HTR-8/SVneo (cell line): ENCODE results near the gene NNAT.
A peak's percentile ranks its signal among the peaks of the same experiment; 100 is the strongest.

Experiments
- DNase-seq: peaks from one replicate; pipeline ENCODE4 v3.0.0; 2011; ENCODE audit warnings: low spot score, mixed read lengths; ENCODE audit not compliant: insufficient read length
- FAIRE-seq: peaks from 2 replicates; lab custom pipeline; 2011; peaks lifted over from hg19 to GRCh38; lab: Jason Lieb, UNC

Gene NNAT

DNA sequence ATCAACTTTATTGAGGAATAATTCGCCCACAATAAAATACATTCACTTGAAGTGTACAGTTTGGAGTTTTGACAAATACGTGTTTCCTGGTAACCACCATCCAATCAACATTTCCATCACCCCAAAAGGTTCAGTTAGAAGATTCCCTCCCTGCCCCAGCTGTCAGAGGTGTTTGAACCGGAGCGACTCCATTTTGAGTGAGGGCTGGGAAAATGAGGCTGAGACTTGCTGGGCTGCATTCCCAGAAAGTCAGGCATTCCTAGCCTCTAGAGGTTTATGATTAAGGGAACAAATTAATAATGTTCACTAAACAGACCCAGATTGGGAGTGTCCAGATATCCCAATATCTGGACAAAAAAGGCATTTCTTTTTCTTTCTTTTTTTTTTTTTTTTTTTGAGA is 39.6 kb downstream of the NNAT start:
- DNase-seq = no peak
- FAIRE-seq = no peak

DNA sequence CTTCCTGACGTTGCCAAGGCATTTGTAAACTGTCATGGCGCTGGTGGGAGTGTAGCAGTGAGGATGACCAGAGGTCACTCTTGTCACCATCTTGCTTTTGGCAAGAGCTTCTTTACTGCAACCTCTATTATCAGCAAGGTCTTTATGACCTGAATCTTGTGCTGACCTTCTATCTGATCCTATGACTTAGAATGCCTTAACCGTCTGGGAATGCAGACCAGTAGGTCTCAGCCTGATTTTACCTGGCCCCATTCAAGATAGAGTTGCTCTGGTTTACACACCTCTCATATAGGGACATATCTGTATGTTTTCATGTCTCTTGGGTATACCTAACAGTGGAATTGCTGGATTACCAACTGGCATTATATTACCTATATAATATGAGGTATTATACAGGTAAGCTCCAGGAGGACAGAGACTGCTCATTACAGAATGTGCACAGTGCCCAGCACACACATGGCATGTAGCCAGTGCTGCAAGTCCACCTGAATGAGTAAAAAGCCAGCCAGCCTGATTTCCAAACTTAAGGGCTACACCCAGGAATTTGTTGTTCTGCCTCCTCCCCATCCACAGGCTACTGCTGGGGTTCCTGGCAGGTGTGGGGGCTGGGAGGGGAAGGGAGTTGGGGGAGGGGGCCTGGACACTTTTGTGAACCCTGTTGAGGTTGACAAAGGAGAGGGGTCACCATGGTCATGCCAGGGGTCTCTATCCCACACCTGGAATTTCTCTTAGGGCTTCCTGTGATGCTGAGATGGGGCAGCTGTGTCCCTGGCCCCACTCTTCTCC is 41.8 kb downstream of the NNAT start:
- DNase-seq (no peak), FAIRE-seq (peak; percentile 26)

DNA sequence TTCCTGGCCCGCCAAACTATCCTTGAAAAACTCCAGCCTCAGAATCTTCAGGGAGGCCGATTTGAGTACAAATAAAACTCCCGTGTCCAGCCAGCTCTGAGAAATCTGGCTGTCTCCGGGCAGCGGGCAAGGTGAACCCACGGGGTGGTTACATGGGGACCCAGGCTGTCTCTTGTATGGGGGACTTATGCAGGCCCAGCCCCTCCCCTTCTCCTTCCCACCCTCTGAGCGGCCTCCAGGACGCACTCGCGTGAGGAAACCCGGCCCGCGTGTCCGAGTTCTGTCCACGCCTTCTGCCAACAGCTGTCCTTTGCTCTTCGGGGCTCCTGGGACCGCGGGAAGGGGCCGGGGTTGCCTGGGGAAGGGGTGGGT is 43.0 kb downstream of the NNAT start:
- no peak for FAIRE-seq
- no peak for DNase-seq

DNA sequence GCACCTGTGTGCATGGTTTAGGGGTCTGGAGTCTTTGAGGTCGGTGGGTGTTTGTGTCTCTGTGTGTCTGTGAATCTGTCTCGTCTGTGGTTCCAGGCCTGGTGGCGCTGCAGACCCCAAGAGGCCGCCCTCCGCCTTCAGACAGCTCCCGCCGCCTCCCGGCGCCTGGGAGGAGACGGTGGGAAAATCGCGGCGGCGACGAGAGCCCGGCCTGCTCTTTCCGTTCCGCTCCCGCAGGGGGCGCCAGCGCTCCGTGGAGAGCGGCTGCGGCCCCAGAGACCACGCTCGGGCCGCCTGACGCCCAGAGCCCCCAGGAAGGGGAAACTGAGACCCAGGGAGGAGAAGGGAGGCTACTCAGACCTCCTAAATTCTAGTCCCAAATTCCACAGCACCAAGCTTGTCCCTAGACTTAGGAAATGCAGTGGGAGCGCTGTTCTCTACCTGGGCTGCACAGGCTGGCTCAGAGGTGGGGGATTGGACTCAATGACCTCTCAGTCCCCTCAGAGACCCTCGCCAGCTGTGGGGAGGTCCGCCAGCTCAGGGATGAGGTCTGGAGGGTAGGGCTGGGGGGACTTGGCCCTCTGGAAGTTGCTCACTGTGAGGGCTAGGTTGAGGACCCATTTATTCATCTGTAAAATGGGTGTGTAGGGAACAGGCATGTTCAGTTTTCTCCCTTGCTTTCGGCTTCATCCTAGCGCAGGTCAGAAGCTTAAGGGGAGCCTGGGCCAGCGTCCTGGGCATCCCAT is 43.5 kb downstream of the NNAT start:
- DNase-seq (peak; percentile 83), FAIRE-seq (peak; percentile 87)

DNA sequence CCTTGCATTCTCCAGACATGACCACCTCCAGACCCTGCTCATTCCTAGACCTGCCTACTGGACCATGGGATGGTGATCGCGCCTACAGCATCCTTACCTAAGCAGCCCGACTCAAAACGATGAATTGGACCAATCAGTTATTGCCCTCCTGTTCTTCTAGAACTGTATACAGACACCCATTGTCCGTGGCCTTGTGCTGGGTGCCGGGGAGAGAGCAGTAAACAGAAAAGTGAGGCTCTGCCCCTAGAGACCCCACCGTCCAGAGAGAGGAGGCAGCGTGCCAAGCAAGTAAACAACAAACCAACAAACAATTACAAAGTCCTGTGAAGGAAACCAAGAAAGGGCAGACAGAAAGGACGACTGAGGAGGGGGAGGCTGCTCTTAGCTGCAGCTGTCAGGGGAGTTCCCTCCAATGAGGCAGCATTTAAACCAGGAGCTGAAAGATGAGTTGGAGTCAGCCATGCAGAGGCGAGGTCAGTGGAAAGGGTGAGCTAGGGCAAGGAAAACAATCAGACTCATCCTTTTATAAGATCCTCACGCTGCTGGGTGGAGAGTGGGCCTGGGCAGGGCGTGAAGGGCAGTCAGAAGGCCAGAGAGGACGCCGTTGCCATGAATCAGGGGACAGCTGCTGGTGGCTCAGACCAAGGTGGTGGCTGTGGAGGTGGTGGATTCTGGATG is 44.2 kb downstream of the NNAT start:
- FAIRE-seq (peak; percentile 46), DNase-seq (no peak)

DNA sequence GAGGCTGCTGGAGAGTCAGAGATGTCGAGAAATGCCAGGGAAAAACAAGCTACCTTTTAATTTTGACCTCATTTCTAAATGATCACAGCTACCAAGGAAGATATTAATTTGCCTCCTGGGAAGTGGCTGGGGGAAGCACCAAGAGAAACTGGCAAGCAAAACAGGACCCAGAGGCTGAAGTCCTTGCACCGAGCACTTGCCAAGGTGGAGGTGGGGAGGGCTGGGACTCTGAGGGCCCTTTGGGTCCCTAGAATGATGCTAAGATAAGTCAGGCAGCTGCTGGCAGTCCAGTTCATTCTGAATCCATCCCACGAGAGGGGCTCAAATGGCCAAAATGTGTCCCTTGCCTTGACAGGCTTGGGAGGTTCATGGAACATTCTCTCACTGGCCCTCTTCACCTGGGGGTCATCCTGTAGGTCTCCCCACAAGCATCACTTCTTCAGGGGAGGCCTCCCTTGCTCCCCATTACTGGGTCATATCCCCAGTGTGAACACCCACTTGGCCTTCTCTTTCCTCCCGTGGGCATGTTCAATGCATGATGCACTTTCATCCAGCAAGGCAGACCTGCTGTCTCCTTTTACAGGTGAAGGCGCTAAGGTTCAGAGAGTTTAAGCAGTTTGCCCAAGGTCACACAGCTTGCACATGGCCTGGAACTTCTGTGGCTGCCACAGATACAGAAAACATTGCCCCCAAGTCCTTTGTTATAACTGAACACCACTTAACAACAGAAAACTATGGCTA is 45.7 kb downstream of the NNAT start:
- DNase-seq = no peak
- FAIRE-seq = peak; percentile 59

DNA sequence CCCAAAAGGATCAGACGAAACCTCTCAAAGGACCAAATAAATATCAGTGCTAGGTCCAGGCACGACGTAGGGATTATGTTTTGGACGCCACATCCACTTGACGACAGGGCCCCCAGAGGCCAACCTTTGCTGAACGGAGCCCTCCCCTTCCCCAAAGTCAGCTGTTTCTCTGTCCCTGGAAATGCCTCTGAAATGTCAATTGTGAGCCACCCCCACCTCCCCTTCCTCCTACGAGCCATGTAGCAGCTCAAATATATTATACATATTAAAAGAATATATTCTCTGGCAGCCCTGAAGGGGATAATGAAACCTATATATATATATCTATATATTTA is 46.2 kb downstream of the NNAT start:
- no peak for FAIRE-seq
- no peak for DNase-seq

DNA sequence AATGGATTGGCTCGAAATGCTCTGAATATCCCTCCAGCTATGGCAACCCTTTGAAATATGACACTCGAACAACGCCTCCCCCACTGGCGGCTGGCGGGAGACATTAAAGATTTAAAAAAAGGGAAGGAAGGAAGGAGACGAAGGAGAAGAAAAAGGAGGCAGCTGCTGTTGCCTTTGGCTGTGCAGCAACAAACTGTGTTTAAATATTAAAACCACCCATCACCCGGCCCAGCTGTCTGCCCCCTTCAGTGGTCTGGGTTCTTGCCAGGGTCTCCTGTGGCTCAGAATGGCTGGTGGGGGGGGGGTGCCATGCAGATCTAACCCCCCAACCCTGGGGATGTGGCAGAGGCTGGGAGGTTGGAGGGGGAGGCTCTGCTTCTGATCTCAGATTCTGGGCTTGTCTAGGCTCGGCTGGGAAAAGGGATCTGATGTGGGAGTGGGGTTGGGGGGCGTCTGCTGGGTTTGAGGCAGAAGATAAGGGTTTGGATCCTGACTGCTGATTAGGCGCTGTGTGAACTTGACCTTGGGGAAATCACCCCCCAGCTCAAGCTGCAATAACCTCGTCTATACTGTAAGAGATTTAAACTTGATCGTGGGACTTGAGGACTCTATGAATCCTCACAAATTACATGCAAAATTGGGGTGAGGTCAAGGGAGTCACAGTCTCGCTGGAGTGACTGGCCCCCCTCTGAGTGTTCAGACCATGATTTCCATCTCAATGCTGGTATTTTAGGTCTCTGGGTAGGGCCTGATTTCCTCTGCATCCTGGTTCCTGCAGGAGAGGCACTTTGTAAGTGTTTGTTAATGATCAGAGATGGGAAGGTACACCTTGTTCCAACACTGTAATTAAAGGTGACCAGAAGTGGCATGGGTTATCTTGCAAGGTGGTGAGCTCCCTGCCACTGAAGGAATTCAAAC is 46.9 kb downstream of the NNAT start:
- DNase-seq (peak; percentile 51), FAIRE-seq (peak; percentile 75)

DNA sequence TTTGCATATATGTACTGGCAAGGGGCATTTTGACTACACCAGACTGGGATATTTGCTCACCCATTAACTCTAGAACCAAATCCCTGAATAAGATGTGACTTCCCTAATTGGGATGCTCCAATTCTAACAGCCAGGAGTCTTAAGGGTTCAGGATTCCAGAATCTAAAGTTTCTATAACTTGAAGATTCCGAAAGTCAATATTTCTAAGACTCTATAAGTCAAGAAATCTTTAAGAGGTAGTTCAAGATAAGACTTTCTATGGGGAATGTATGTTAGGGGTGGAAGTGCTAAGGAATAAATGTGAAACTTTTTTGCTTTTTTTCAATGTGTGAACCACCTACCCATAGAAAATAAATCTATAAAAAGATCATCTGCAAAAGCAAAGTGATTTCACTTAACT is 49.4 kb downstream of the NNAT start:
- FAIRE-seq = no peak

DNA sequence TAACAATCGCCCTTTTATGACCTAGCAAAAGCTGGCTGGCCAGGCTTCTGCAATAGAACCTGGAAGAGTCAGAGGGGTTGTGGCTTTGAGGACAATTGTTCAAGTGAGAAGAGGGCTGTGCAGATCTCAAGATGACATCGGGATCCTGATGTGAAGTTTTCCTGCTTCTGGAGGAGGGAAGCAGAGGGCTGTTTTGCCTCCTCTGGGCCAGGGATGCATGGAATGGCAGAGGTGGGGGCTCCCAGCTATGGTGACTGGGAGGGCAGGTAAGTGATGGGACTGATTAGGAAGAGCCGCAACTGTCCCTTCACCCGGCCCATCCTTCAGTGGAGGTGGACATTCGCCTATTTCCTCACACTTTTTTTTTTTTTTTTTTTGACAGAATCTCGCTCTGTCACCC is 50.0 kb downstream of the NNAT start:
- DNase-seq (no peak), FAIRE-seq (no peak)

More for the DNA sequence above, 49.4 kb downstream of the NNAT start:
- no peak for DNase-seq
